Testis (tissue), 3 donors: Measurements from ENCODE around the gene CCL3. TPM values are rescaled to one million over a fixed set of nuclear protein-coding genes. Genes with fewer than 3 reads are reported as not detected.
"Not testable (repeated sequence)": the region's sequence is repeated elsewhere in the genome, so short reads cannot be mapped to it uniquely, and the experiment has no call there.

Experiments used
- DNase-seq: peaks from one replicate; pipeline ENCODE4 v3.0.0-alpha.2; 2019
- H3K27ac ChIP-seq, 2 donors: fragments of 200-600 bp; sonication (generic); one replicate each; pipeline ENCODE4 v1.5.1; 2019
- H3K27me3 ChIP-seq: fragments of 200-600 bp; sonication (generic); one replicate; pipeline ENCODE4 v1.5.1; 2019
- H3K36me3 ChIP-seq: fragments of 200-600 bp; sonication (generic); one replicate; pipeline ENCODE4 v1.5.1; 2017; ENCODE audit warnings: low read depth; ENCODE audit errors: missing control alignments
- H3K4me1 ChIP-seq: fragments of 200-600 bp; sonication (generic); one replicate; pipeline ENCODE4 v1.5.1; 2019
- H3K4me3 ChIP-seq, 2 donors: fragments of 200-600 bp; sonication (generic); one replicate each; pipeline ENCODE4 v1.5.1; 2017 to 2019
- H3K9me3 ChIP-seq: fragments of 200-600 bp; sonication (generic); one replicate; pipeline ENCODE4 v1.5.1; 2017
- POLR2A ChIP-seq: fragments of 450-650 bp; IDR thresholded peaks from one replicate; pipeline ENCODE4 v1.6.1; 2017; ENCODE audit warnings: antibody characterized with exemption, mild to moderate bottlenecking, moderate library complexity
- WGBS, 2 donors: methylation state at CpG; one replicate each; pipeline ENCODE4 v1.1.5; 2018; 5-methylcytosine and 5-hydroxymethylcytosine counted together
- intact Hi-C: fragments of 100-400 bp; cut with DNase I; formaldehyde crosslinking; loops from one replicate; pipeline ENCODE4 v1.15.1; 2023; ENCODE audit warnings: low total_unique reads
- polyA plus RNA-seq: library from polyadenylated mRNA; stranded (reverse); fragments of 350-450 nt; fragmentation: Illumina TruSeq; extraction: RNeasy Lipid Tissue Mini Kit (QIAGEN cat#74804); gene quantifications from one replicate; pipeline ENCODE4 v1.2.3, GENCODE V29; 2014; ENCODE audit warnings: low read depth, low replicate concordance; ENCODE audit not compliant: insufficient read depth
- total RNA-seq, 2 donors: library from RNA; depleted of rRNA; stranded (reverse); fragments of >200 nt; gene quantifications; one replicate each; pipeline ENCODE4 v1.2.3, GENCODE V29; 2016
- TF ChIP-seq, protein P1 (sequence below), 3 experiments: fragments of 450-650 bp in 2 of 3; fragments of 200-600 bp in 1 of 3; sonication (generic) in 1 of 3; IDR thresholded peaks; one replicate each; pipeline ENCODE4 v1.5.1; 2016 to 2019; ENCODE audit warnings: antibody characterized with exemption in 3 of 3, mild to moderate bottlenecking in 2 of 3, moderate library complexity in 1 of 3

The CCL3 gene
- total and polyA plus RNA-seq, 3 donors from 2014 or later, result 0.56 to 6.2 TPM; not detected in 1

DNA sequence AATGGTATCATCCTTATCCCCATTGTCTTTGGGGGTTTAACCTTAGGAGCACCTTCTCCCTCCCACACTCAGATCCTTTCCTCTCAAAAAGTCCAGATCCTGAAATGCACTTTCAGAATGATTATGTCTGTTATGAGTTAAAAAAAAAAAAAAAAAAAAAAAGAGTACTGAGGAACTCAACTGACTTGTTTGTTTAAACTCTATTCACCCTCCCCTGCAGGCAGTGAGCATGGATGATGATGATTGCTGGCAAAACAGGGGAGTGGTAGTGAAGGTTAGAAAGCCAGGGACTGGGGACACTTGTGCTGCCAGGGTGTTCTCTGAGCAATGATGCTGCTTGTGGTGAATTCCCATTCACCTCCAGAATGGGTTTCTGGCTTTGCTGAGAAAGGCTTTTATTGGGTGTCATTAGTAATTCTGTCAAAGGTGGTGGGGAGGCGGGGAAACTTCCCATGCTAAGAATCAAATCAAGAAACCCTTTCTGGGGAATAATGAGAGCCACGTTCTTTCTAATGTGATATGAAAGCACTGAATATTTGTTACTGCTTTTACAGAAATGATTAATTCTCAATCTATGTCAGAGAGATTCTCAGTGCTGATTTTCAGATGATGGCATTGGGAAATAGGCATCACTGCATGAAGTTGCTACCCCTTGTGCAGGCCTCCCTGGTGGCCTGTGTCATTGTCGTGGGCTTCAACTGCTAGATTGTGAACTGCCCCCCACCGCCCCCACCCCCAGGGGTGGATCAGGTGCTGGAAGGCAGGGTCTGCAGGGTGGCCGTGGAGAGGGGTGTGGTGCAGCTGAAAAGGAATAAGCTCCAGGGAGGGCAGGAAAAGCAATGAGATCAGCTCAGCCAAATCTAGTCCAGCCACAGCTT lies 27.8 kb upstream of the CCL3 start:
- H3K36me3 ChIP-seq, result no peaks in the 10 kb centered on the region
- intact Hi-C loops, result loop anchor here (10.0 kb wide), 1 partner anchor 67 kb away; no protein-coding TSS in a partner anchor
- H3K4me1 ChIP-seq, result no peaks in the 10 kb centered on the region
- TF ChIP-seq, protein P1, sequence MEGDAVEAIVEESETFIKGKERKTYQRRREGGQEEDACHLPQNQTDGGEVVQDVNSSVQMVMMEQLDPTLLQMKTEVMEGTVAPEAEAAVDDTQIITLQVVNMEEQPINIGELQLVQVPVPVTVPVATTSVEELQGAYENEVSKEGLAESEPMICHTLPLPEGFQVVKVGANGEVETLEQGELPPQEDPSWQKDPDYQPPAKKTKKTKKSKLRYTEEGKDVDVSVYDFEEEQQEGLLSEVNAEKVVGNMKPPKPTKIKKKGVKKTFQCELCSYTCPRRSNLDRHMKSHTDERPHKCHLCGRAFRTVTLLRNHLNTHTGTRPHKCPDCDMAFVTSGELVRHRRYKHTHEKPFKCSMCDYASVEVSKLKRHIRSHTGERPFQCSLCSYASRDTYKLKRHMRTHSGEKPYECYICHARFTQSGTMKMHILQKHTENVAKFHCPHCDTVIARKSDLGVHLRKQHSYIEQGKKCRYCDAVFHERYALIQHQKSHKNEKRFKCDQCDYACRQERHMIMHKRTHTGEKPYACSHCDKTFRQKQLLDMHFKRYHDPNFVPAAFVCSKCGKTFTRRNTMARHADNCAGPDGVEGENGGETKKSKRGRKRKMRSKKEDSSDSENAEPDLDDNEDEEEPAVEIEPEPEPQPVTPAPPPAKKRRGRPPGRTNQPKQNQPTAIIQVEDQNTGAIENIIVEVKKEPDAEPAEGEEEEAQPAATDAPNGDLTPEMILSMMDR (IDR thresholded peaks at IDR 0.05), result no peak
- TF ChIP-seq POLR2A, result no peak
- H3K4me3 ChIP-seq, result no peak overlapping the region
- DNase-seq, result no peak
- no peaks in the 10 kb centered on the region for H3K27me3 ChIP-seq
- H3K27ac ChIP-seq, result no peak overlapping the region
- H3K9me3 ChIP-seq, result no peaks in the 10 kb centered on the region
- 32 to 38% methylated on average over 5 of the region's 5 CpGs for WGBS, 2 donors

DNA sequence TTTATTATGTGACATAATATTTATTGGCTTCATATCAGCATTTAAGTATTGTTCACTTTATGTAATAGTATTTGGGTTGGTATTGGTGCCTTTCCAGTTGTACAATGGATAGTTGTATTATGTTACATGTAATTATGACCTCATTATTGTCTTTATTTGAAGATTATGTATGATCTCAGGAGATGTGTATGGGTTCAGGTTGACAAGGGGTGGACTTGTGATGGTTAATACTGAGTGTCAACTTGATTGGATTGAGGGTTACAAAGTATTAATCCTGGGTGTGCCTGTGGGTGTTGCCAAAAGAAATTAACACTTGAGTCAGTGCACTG lies 25.7 kb upstream of the CCL3 start:
- not testable (repeated sequence) for DNase-seq, H3K4me3 ChIP-seq, H3K9me3 ChIP-seq, H3K27me3 ChIP-seq, H3K27ac ChIP-seq, H3K36me3 ChIP-seq, H3K4me1 ChIP-seq
- intact Hi-C loops, result loop anchor here (10.0 kb wide), 1 partner anchor 69 kb away; no protein-coding TSS in a partner anchor

DNA sequence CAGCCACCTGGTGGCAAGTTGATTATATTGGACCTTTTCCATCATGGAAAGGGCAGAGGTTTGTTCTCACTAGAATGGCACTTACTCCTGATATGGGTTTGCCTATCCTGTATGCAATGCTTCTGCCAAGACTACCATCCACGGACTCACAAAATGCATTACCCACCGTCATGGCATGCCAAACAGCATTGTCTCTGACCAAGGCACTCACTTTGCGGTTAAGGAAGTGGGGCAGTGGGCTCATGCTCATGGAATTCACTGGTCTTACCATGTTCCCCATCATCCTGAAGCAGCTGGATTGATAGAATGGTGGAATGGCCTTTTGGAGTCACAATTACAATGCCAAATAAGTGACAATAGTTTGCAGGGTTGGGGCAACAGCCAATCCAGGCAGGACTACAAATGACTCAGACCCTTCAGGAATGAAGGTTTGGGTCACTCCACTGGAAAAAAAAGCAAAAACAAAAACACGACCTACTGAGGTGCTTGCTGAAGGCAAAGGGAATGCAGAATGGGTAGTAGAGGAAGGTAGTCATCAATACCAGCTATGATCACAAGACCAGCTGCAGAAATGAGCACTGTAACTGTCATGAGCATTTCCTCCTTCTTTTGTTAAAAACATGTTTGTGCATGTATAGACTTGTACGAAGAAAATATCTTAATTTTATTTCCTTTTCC lies 25.2 kb upstream of the CCL3 start:
- H3K9me3 ChIP-seq, H3K27ac ChIP-seq, DNase-seq, H3K27me3 ChIP-seq, H3K4me3 ChIP-seq, H3K36me3 ChIP-seq, H3K4me1 ChIP-seq: not testable (repeated sequence)
- intact Hi-C loops, result loop anchor here (10.0 kb wide), 1 partner anchor 70 kb away; no protein-coding TSS in a partner anchor
- 88% methylated on average over 5 of the region's 5 CpGs for WGBS, 2 donors

DNA sequence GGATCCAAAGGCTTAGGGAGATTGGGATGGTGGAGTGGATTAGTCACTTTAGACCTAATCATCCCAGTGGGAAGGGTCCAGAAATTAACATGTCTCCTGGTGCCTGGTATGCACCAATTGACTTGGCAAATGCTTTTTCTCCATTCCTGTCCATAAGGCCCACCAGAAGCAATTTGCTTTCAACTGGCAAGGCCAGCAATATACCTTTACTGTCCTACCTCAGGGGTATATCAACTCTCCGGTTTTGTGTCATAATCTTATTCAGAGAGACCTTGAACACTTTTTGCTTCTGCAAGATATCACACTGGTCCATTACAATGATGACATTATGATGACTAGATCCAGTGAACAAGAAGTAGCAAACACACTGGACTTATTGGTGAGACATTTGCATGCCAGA lies 23.2 kb upstream of the CCL3 start:
- DNase-seq, H3K9me3 ChIP-seq, H3K27me3 ChIP-seq, H3K4me1 ChIP-seq, H3K4me3 ChIP-seq, H3K36me3 ChIP-seq, H3K27ac ChIP-seq: not testable (repeated sequence)
- 58 to 68% methylated on average over 1 of the region's 1 CpG for WGBS, 2 donors
- intact Hi-C loops, result loop anchor here (10.0 kb wide), 1 partner anchor 72 kb away; no protein-coding TSS in a partner anchor

DNA sequence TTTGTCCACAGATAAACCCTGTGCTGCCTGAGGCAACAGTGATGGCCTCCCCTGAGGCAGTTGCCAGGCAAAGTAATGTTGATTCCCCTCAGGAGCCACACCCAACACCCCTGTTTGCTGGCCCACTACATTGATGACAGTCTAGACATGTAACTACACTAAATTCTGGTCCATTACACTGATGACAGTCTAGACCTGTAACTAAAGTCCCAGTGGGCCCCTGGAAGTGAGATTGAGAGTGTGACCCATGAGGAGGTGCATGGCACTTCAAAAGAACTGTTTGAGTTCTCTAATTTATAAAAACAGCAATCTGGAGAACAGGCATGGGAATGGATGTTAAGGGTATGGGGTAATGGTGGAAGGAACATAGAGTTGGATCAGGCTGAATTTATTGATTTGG lies 22.6 kb upstream of the CCL3 start:
- no peak overlapping the region for H3K4me3 ChIP-seq
- TF ChIP-seq, protein P1 (IDR thresholded peaks at IDR 0.05), result no peak
- TF ChIP-seq POLR2A, result no peak
- intact Hi-C loops, result loop anchor here (10.0 kb wide), 1 partner anchor 72 kb away; no protein-coding TSS in a partner anchor

DNA sequence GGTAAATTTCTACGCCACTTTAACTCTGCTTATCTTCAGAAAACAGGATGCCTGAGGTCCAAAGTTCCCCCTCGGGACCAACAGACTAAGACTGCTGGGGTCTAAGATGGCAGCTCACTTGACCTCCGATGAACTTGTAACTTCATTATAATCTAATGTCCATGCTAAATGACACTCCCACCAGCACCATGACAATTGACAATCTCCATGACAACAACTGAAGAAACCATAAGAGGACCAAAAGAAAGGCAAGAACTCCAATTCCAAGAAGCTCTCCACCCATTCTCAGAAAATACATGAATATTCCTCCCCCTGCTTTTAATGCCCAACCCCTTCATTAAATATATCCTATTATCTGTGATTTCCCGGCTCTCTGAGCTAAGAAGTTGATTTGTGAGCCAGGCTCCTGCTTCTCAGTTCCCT lies 21.1 kb upstream of the CCL3 start:
- DNase-seq, result no peak
- Histone ChIP-seq H3K36me3 (no peaks in the 10 kb centered on the region), H3K9me3 (no peaks in the 10 kb centered on the region), H3K27me3 (no peaks in the 10 kb centered on the region), H3K4me1 (peaks cover 3% of the 10 kb centered on the region), H3K27ac (no peak overlapping the region), H3K4me3 (no peak overlapping the region)
- TF ChIP-seq, protein P1 (IDR thresholded peaks at IDR 0.05), result no peak
- no peak for TF ChIP-seq POLR2A
- intact Hi-C loops, result loop anchor here (10.0 kb wide), 1 partner anchor 74 kb away; no protein-coding TSS in a partner anchor
- WGBS, 2 donors, result 76 to 81% methylated on average over 4 of the region's 4 CpGs

More for the DNA sequence above, 22.6 kb upstream of the CCL3 start:
- Histone ChIP-seq H3K27ac (no peak overlapping the region), H3K36me3 (no peaks in the 10 kb centered on the region), H3K27me3 (no peaks in the 10 kb centered on the region), H3K4me1 (peaks cover 3% of the 10 kb centered on the region), H3K9me3 (no peaks in the 10 kb centered on the region)
- no peak for DNase-seq

DNA sequence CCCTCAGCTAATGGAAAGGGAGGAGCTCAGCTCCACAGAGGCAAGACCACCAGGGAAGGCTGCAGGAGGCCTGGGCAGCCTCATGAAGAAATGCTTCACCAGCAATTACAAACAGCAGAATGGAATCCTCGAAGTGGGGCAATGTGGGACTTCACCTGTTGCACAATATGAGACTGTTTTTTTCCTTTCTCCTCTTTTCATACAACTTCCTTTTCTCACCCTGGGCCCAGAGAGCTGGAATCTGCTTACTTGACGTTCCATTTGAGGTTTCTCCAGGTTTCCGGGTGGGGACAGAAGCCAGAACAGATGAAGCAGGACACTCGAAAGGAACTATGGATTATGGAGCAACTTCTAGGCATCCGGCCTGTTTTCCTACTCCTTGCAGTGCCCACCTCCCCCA lies 18.3 kb upstream of the CCL3 start:
- H3K9me3 ChIP-seq, H3K36me3 ChIP-seq, H3K4me1 ChIP-seq, H3K27ac ChIP-seq, H3K27me3 ChIP-seq, H3K4me3 ChIP-seq, DNase-seq, intact Hi-C loops: not testable (repeated sequence)
- 78 to 85% methylated on average over 5 of the region's 5 CpGs for WGBS, 2 donors
